K562 (cell line): Measurements from ENCODE around the gene NEU1. TPM values are rescaled to one million over a fixed set of nuclear protein-coding genes. Genes with fewer than 3 reads are reported as not detected.

Source experiments
- ELF4 ChIP-seq: fragments of 450-650 bp; formaldehyde crosslinking; IDR thresholded peaks from 2 replicates; pipeline ENCODE4 v1.4.0; 2022; ENCODE audit warnings: missing genetic modification characterization
- ETS2 ChIP-seq: IDR thresholded peaks from 2 replicates; pipeline ENCODE4 v1.6.1; 2016; ENCODE audit warnings: borderline replicate concordance, missing genetic modification characterization, mild to moderate bottlenecking, moderate library complexity, missing compliant biosample characterization; ENCODE audit not compliant: poor library complexity, severe bottlenecking
- JUN ChIP-seq, 2 experiments: sonication (generic) in 1 of 2; formaldehyde crosslinking in 1 of 2; IDR thresholded peaks; 2 replicates each; pipeline versions ENCODE4 v1.6.1 to v1.8.0; 2012 to 2022; ENCODE audit warnings: borderline replicate concordance in 2 of 2, mild to moderate bottlenecking in 2 of 2, improper control_type of control experiment in 1 of 2, low read depth in 1 of 2, low read length in 1 of 2, missing genetic modification reagents in 1 of 2
- NCOA6 ChIP-seq: fragments of 450-650 bp; IDR thresholded peaks from 2 replicates; pipeline ENCODE4 v1.6.1; 2017; ENCODE audit warnings: mild to moderate bottlenecking
- RBM34 ChIP-seq: fragments of 200-400 bp; formaldehyde crosslinking; IDR thresholded peaks from 2 replicates; pipeline ENCODE4 v1.6.1; 2018; ENCODE audit warnings: low read length, borderline replicate concordance; ENCODE audit not compliant: insufficient read depth
- RNF219 ChIP-seq: fragments of 250-450 bp; sonication (Bioruptor Pico); IDR thresholded peaks from 2 replicates; pipeline ENCODE4 v1.5.0; 2022; ENCODE audit warnings: mild to moderate bottlenecking
- SFPQ ChIP-seq: fragments of 200-400 bp; formaldehyde crosslinking; IDR thresholded peaks from 2 replicates; pipeline ENCODE4 v1.6.1; 2017; ENCODE audit warnings: mild to moderate bottlenecking, low read depth, low read length, moderate library complexity
- ZNF280B ChIP-seq: fragments of 250-450 bp; sonication (Bioruptor Pico); IDR thresholded peaks from 2 replicates; pipeline ENCODE4 v1.5.1; 2021; ENCODE audit warnings: mild to moderate bottlenecking
- ZNF583 ChIP-seq: fragments of 250-450 bp; sonication (Bioruptor Pico); IDR thresholded peaks from 2 replicates; pipeline ENCODE4 v1.4.0; 2020
- polyA plus RNA-seq, 8 experiments: library from polyadenylated mRNA; depleted of rRNA in 4 of 8; stranded (reverse) in 5 of 8; unstranded in 3 of 8; fragments of >200 nt; fragmentation: Nextera tagmentation in 2 of 8; fragmentation: Illumina TruSeq in 1 of 8; extraction: Ambion mirVana in 2 of 8; extraction: Trizol in 1 of 8; gene quantifications; 2 replicates each; pipeline versions ENCODE4 v1.2.1 to v1.2.3, GENCODE V29; 2011 to 2014; ENCODE audit warnings: inconsistent platforms in 1 of 8, missing spikeins in 1 of 8
- total RNA-seq, 7 experiments: library from RNA; depleted of rRNA in 6 of 7; stranded (reverse); fragments of >200 nt in 6 of 7; fragmentation: Illumina TruSeq in 2 of 7; extraction: Trizol in 2 of 7; gene quantifications; 2 replicates each; pipeline versions ENCODE4 v1.2.1 to v1.2.3, GENCODE V29; 2011 to 2021; ENCODE audit warnings: low replicate concordance in 1 of 7
- TF ChIP-seq, protein P1 (sequence below): sonication (generic); formaldehyde crosslinking; IDR thresholded peaks from 2 replicates; pipeline ENCODE4 v1.8.1; 2023; ENCODE audit warnings: mild to moderate bottlenecking, missing genetic modification reagents

Gene NEU1
- total and polyA plus RNA-seq, 9 of the 15 experiments (the other 6 are each of a cell fraction or from before 2014, with no cell fraction given): 14.8 to 67.8 (median 51.0) TPM

- TF ChIP-seq, protein P1, sequence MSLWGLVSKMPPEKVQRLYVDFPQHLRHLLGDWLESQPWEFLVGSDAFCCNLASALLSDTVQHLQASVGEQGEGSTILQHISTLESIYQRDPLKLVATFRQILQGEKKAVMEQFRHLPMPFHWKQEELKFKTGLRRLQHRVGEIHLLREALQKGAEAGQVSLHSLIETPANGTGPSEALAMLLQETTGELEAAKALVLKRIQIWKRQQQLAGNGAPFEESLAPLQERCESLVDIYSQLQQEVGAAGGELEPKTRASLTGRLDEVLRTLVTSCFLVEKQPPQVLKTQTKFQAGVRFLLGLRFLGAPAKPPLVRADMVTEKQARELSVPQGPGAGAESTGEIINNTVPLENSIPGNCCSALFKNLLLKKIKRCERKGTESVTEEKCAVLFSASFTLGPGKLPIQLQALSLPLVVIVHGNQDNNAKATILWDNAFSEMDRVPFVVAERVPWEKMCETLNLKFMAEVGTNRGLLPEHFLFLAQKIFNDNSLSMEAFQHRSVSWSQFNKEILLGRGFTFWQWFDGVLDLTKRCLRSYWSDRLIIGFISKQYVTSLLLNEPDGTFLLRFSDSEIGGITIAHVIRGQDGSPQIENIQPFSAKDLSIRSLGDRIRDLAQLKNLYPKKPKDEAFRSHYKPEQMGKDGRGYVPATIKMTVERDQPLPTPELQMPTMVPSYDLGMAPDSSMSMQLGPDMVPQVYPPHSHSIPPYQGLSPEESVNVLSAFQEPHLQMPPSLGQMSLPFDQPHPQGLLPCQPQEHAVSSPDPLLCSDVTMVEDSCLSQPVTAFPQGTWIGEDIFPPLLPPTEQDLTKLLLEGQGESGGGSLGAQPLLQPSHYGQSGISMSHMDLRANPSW: peak; percentile 96; the same call in 1 of the 2 replicates
- no peak for TF ChIP-seq SFPQ
- TF ChIP-seq RNF219: no peak
- TF ChIP-seq ELF4 (CRISPR knock-in tag): peak; percentile 89
- no peak for TF ChIP-seq RBM34
- no peak for TF ChIP-seq NCOA6
- no peak for TF ChIP-seq ETS2 (tag)
- TF ChIP-seq ZNF280B (CRISPR knock-in tag): no peak
- TF ChIP-seq JUN (IDR thresholded peaks at IDR 0.05; ENCODE audit: borderline replicate concordance, low read depth, low read length): no peak
- TF ChIP-seq JUN (CRISPR knock-in tag; IDR thresholded peaks at IDR 0.05; ENCODE audit: borderline replicate concordance): peak; percentile 72; the same call in 1 of the 2 replicates
- TF ChIP-seq ZNF583 (CRISPR knock-in tag): peak; percentile 94
Measured at GRCh38 chr6:31827286-31828079, 35.1 kb downstream of the NEU1 start, which contains the start of gene HSPA1B (continued).
